Stimulated activated effector memory CD8-positive, alpha-beta T cell treated with anti-CD3 and anti-CD28 coated beads, Interleukin-12 subunit alpha, Interleukin-12 subunit beta, amount 100 ng/mL, for 72 hours (primary cell): ENCODE results near the gene NSDHL.
A peak's percentile ranks its signal among the peaks of the same experiment; 100 is the strongest.
"Not testable (repeated sequence)": the region's sequence is repeated elsewhere in the genome, so short reads cannot be mapped to it uniquely, and the experiment has no call there.

Source experiments
- ATAC-seq: fragments of 150-1000 bp; cut with Tn5 transposase; 2 replicates; pipeline ENCODE4 v1.10.0; 2021
- DNase-seq, 2 donors: peaks; one replicate each; pipeline ENCODE4 v3.0.0; 2021 to 2022; ENCODE audit warnings: low spot score in 2 of 2
- H3K27ac Mint-ChIP-seq: one replicate; pipeline ENCODE4 v1.8.0; 2022; ENCODE audit warnings: mild to moderate bottlenecking, mixed read lengths
- H3K36me3 Mint-ChIP-seq: one replicate; pipeline ENCODE4 v1.8.0; 2022; ENCODE audit warnings: mild to moderate bottlenecking, mixed read lengths
- H3K4me1 Mint-ChIP-seq: one replicate; pipeline ENCODE4 v1.8.0; 2022; ENCODE audit warnings: mixed read lengths
- H3K4me3 Mint-ChIP-seq: one replicate; pipeline ENCODE4 v1.8.0; 2022; ENCODE audit warnings: mild to moderate bottlenecking, mixed read lengths
- H3K9me3 Mint-ChIP-seq: one replicate; pipeline ENCODE4 v1.8.0; 2022; ENCODE audit warnings: mixed read lengths

Gene NSDHL

GRCh38 chrX:152897222-152898131 lies 66.6 kb downstream of the NSDHL start, which contains the start of gene ZNF185:
Gene ZNF185 (plus strand): TSS chrX:152898067. CDS start chrX:152914490, 16,423 bp downstream.
- DNase-seq (no peak), ATAC-seq (no peak)
- Mint-ChIP-seq H3K36me3 (no peaks in the 10 kb centered on the region), H3K27ac (no peak within 1 kb of the TSS), H3K9me3 (no peaks in the 10 kb centered on the region), H3K4me1 (no peaks in the 10 kb centered on the region), H3K4me3 (no peak within 1 kb of the TSS)

- Mint-ChIP-seq H3K36me3 (no peaks in the 10 kb centered on the region), H3K4me1 (no peaks in the 10 kb centered on the region), H3K9me3 (no peaks in the 10 kb centered on the region), H3K27ac (no peak overlapping the region), H3K4me3 (no peak overlapping the region)
- DNase-seq (no peak), ATAC-seq (no peak)
These were observed 67.6 kb downstream of the NSDHL start for GRCh38 chrX:152898442-152898841.

GRCh38 chrX:152899111-152899873 lies 68.4 kb downstream of the NSDHL start:
- H3K36me3 Mint-ChIP-seq = no peaks in the 10 kb centered on the region
- H3K4me1 Mint-ChIP-seq = no peaks in the 10 kb centered on the region
- H3K9me3 Mint-ChIP-seq = no peaks in the 10 kb centered on the region
- ATAC-seq (no peak), DNase-seq (no peak)
- H3K27ac Mint-ChIP-seq = no peak overlapping the region
- no peak overlapping the region for H3K4me3 Mint-ChIP-seq

GRCh38 chrX:152899874-152900719 lies 69.2 kb downstream of the NSDHL start:
- ATAC-seq (no peak), DNase-seq (no peak)
- no peak overlapping the region for H3K27ac Mint-ChIP-seq
- no peak overlapping the region for H3K4me3 Mint-ChIP-seq
- H3K9me3 Mint-ChIP-seq = no peaks in the 10 kb centered on the region
- no peaks in the 10 kb centered on the region for H3K36me3 Mint-ChIP-seq
- no peaks in the 10 kb centered on the region for H3K4me1 Mint-ChIP-seq

- Mint-ChIP-seq H3K36me3 (no peaks in the 10 kb centered on the region), H3K4me3 (no peak overlapping the region), H3K27ac (no peak overlapping the region), H3K4me1 (no peaks in the 10 kb centered on the region), H3K9me3 (no peaks in the 10 kb centered on the region)
- ATAC-seq (no peak), DNase-seq (no peak)
These were observed 70.1 kb downstream of the NSDHL start for GRCh38 chrX:152900937-152901445.

- no peaks in the 10 kb centered on the region for H3K9me3 Mint-ChIP-seq
- H3K4me3 Mint-ChIP-seq = no peak overlapping the region
- ATAC-seq = no peak
- no peaks in the 10 kb centered on the region for H3K36me3 Mint-ChIP-seq
- H3K4me1 Mint-ChIP-seq = peaks cover 2% of the 10 kb centered on the region
- no peak overlapping the region for H3K27ac Mint-ChIP-seq
- DNase-seq = no peak
These were observed 71.1 kb downstream of the NSDHL start for GRCh38 chrX:152901816-152902501.

GRCh38 chrX:152902502-152902820 lies 71.6 kb downstream of the NSDHL start:
- Mint-ChIP-seq H3K4me3 (no peak overlapping the region), H3K9me3 (no peaks in the 10 kb centered on the region), H3K4me1 (peaks cover 5% of the 10 kb centered on the region), H3K36me3 (no peaks in the 10 kb centered on the region), H3K27ac (no peak overlapping the region)
- DNase-seq = no peak
- no peak for ATAC-seq

- Mint-ChIP-seq H3K36me3 (no peaks in the 10 kb centered on the region), H3K27ac (no peak overlapping the region), H3K4me3 (no peak overlapping the region), H3K4me1 (peaks cover 5% of the 10 kb centered on the region), H3K9me3 (no peaks in the 10 kb centered on the region)
- ATAC-seq (no peak), DNase-seq (no peak)
These were observed 72.7 kb downstream of the NSDHL start for GRCh38 chrX:152903589-152903988.

- H3K4me1 Mint-ChIP-seq = peaks cover 5% of the 10 kb centered on the region
- H3K36me3 Mint-ChIP-seq = no peaks in the 10 kb centered on the region
- no peak overlapping the region for H3K27ac Mint-ChIP-seq
- H3K9me3 Mint-ChIP-seq = no peaks in the 10 kb centered on the region
- DNase-seq (peak in 1 of 2 donors; percentile 8), ATAC-seq (peak; percentile 50)
- H3K4me3 Mint-ChIP-seq = no peak overlapping the region
These were observed 73.6 kb downstream of the NSDHL start for GRCh38 chrX:152904151-152905080.

- DNase-seq = no peak
- H3K9me3 Mint-ChIP-seq = no peaks in the 10 kb centered on the region
- no peaks in the 10 kb centered on the region for H3K36me3 Mint-ChIP-seq
- H3K4me3 Mint-ChIP-seq = no peak overlapping the region
- H3K27ac Mint-ChIP-seq = no peak overlapping the region
- no peak for ATAC-seq
- peaks cover 5% of the 10 kb centered on the region for H3K4me1 Mint-ChIP-seq
These were observed 74.2 kb downstream of the NSDHL start for GRCh38 chrX:152905081-152905420.

GRCh38 chrX:152907084-152907651 lies 76.3 kb downstream of the NSDHL start:
- Mint-ChIP-seq H3K36me3 (no peaks in the 10 kb centered on the region), H3K4me3 (no peak overlapping the region), H3K4me1 (peaks cover 5% of the 10 kb centered on the region), H3K27ac (no peak overlapping the region), H3K9me3 (no peaks in the 10 kb centered on the region)
- ATAC-seq = no peak
- no peak for DNase-seq

- no peak overlapping the region for H3K27ac Mint-ChIP-seq
- H3K4me3 Mint-ChIP-seq = no peak overlapping the region
- H3K36me3 Mint-ChIP-seq = no peaks in the 10 kb centered on the region
- ATAC-seq = no peak
- H3K4me1 Mint-ChIP-seq = peaks cover 5% of the 10 kb centered on the region
- H3K9me3 Mint-ChIP-seq = no peaks in the 10 kb centered on the region
- no peak for DNase-seq
These were observed 77.6 kb downstream of the NSDHL start for GRCh38 chrX:152908486-152908885.

GRCh38 chrX:152910018-152910417 lies 79.2 kb downstream of the NSDHL start:
- H3K4me1 Mint-ChIP-seq, H3K9me3 Mint-ChIP-seq, ATAC-seq, H3K36me3 Mint-ChIP-seq, DNase-seq, H3K4me3 Mint-ChIP-seq, H3K27ac Mint-ChIP-seq: not testable (repeated sequence)

GRCh38 chrX:152912106-152912505 lies 81.2 kb downstream of the NSDHL start:
- H3K9me3 Mint-ChIP-seq = no peaks in the 10 kb centered on the region
- no peak for DNase-seq
- no peak overlapping the region for H3K4me3 Mint-ChIP-seq
- no peaks in the 10 kb centered on the region for H3K36me3 Mint-ChIP-seq
- peaks cover 2% of the 10 kb centered on the region for H3K4me1 Mint-ChIP-seq
- no peak overlapping the region for H3K27ac Mint-ChIP-seq
- no peak for ATAC-seq
